HS-5 (cell line): ENCODE data around the gene GNB1.
"Not testable (repeated sequence)": the region's sequence is repeated elsewhere in the genome, so short reads cannot be mapped to it uniquely, and the experiment has no call there.

Experiments
- DNase-seq: peaks from one replicate; pipeline ENCODE4 v3.0.0-alpha.2; 2012; ENCODE audit warnings: low read depth

GNB1 gene

GRCh38 chr1:1889847-1890505 is 911 bp downstream of the GNB1 start:
- no peak for DNase-seq

GRCh38 chr1:1889090-1889750 is 1.7 kb downstream of the GNB1 start:
- DNase-seq, result no peak

- DNase-seq, result not testable (repeated sequence)
Measured at GRCh38 chr1:1883890-1884289, 7.0 kb downstream of the GNB1 start.

- no peak for DNase-seq
Measured at GRCh38 chr1:1883092-1883873, 7.6 kb downstream of the GNB1 start.

GRCh38 chr1:1881727-1882126 is 9.2 kb downstream of the GNB1 start:
- DNase-seq, result no peak

GRCh38 chr1:1880617-1881312 is 10.1 kb downstream of the GNB1 start:
- no peak for DNase-seq

- DNase-seq, result no peak
Measured at GRCh38 chr1:1879942-1880341, 10.9 kb downstream of the GNB1 start.

GRCh38 chr1:1877865-1878436 is 12.9 kb downstream of the GNB1 start:
- DNase-seq, result no peak

GRCh38 chr1:1876335-1876930 is 14.5 kb downstream of the GNB1 start:
- no peak for DNase-seq

- no peak for DNase-seq
Measured at GRCh38 chr1:1875932-1876331, 15.0 kb downstream of the GNB1 start.

GRCh38 chr1:1874901-1875300 is 16.0 kb downstream of the GNB1 start:
- DNase-seq, result no peak

GRCh38 chr1:1873186-1873585 is 17.7 kb downstream of the GNB1 start:
- DNase-seq, result no peak

GRCh38 chr1:1872329-1872994 is 18.4 kb downstream of the GNB1 start:
- no peak for DNase-seq

GRCh38 chr1:1869469-1869868 is 21.4 kb downstream of the GNB1 start:
- no peak for DNase-seq

- no peak for DNase-seq
Measured at GRCh38 chr1:1867164-1867563, 23.7 kb downstream of the GNB1 start.

GRCh38 chr1:1862905-1863547 is 27.9 kb downstream of the GNB1 start:
- no peak for DNase-seq

- DNase-seq, result not testable (repeated sequence)
Measured at GRCh38 chr1:1861761-1862310, 29.1 kb downstream of the GNB1 start.

GRCh38 chr1:1861339-1861730 is 29.6 kb downstream of the GNB1 start:
- DNase-seq, result no peak

GRCh38 chr1:1859970-1860697 is 30.8 kb downstream of the GNB1 start:
- DNase-seq, result not testable (repeated sequence)
